ENCODE measurements around the gene ZNF516. TPM values are rescaled to one million over a fixed set of nuclear protein-coding genes. Genes with fewer than 3 reads are reported as not detected.

Gene ZNF516
- total RNA-seq, 1 donor from 2014 or later: 108 TPM

- DNase-seq (ENCODE audit: low spot score, unreplicated experiment): no peak
- no peaks in the 10 kb centered on the region for H3K9me3 Mint-ChIP-seq (ENCODE audit: low read depth)
- H3K4me1 Mint-ChIP-seq (ENCODE audit: low read depth): peaks cover 6% of the 10 kb centered on the region
- TF ChIP-seq CTCF (IDR thresholded peaks at IDR 0.05; ENCODE audit: unreplicated experiment): no peak
- H3K36me3 Mint-ChIP-seq (ENCODE audit: insufficient read depth): peaks cover 24% of the 10 kb centered on the region
- no peaks in the 10 kb centered on the region for H3K27me3 Mint-ChIP-seq
- H3K4me3 Mint-ChIP-seq (ENCODE audit: low read depth): no peak overlapping the region
- H3K27ac Mint-ChIP-seq: peak overlapping the region; percentile 6
These were observed 126.1 kb downstream of the ZNF516 start for GRCh38 chr18:76368976-76369375.

GRCh38 chr18:76368271-76368670 lies 126.8 kb downstream of the ZNF516 start:
- TF ChIP-seq CTCF (IDR thresholded peaks at IDR 0.05; ENCODE audit: unreplicated experiment): no peak
- no peak overlapping the region for H3K27ac Mint-ChIP-seq
- H3K4me1 Mint-ChIP-seq (ENCODE audit: low read depth): peaks cover 6% of the 10 kb centered on the region
- H3K27me3 Mint-ChIP-seq: no peaks in the 10 kb centered on the region
- H3K4me3 Mint-ChIP-seq (ENCODE audit: low read depth): no peak overlapping the region
- H3K9me3 Mint-ChIP-seq (ENCODE audit: low read depth): no peaks in the 10 kb centered on the region
- H3K36me3 Mint-ChIP-seq (ENCODE audit: insufficient read depth): peaks cover 30% of the 10 kb centered on the region
- DNase-seq (ENCODE audit: low spot score, unreplicated experiment): no peak

DNA sequence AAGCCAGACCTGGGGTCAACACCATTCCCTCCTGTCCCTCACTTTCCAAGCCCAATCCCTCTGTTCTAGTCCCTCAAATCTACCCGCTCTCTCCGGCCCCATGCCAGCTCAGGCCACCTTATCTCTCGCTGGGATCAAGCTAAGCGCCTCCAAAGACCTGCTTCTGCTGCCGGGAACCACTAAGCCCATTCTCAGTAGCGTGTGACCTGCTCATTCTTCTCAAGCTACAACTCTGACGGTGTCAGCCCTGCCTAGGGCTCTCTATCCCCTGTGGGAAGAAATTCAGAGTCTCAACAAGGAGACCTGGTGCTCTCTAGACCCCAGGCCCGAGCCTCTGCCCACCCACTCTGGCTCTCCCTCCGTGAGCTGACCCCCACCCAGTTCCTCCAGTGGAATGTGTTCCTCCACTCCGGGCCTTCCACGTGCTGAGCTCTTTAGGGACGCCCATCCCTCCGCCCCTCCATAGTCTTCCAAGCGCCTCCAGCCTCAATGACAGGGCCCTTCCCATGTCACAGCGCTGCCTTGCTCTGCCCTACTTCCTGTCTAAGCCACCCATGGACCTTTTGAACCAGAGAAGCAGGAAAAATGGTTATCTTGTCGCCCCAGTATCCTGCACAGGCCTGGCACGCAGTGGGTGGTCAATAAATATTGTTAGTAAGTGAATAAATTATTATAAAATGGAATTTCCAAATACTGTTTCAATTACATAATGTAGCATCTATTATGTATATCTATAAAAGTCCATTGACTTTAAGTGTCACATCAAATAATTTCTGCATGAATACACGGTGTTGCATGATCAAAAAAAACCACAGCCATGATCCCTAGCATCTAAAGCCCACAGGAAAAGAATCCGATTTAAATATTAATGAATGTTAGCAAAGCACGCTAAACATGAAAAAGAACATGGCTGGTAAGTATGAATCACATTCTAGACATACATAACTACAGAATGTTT lies 127.6 kb downstream of the ZNF516 start:
- peaks cover 30% of the 10 kb centered on the region for H3K36me3 Mint-ChIP-seq (ENCODE audit: insufficient read depth)
- no peak overlapping the region for H3K4me3 Mint-ChIP-seq (ENCODE audit: low read depth)
- H3K27ac Mint-ChIP-seq: peak overlapping the region; percentile 51
- peaks cover 6% of the 10 kb centered on the region for H3K4me1 Mint-ChIP-seq (ENCODE audit: low read depth)
- H3K9me3 Mint-ChIP-seq (ENCODE audit: low read depth): no peaks in the 10 kb centered on the region
- TF ChIP-seq CTCF (IDR thresholded peaks at IDR 0.05; ENCODE audit: unreplicated experiment): no peak
- no peak for DNase-seq (ENCODE audit: low spot score, unreplicated experiment)
- H3K27me3 Mint-ChIP-seq: no peaks in the 10 kb centered on the region

GRCh38 chr18:76365561-76365960 lies 129.5 kb downstream of the ZNF516 start:
- no peaks in the 10 kb centered on the region for H3K9me3 Mint-ChIP-seq (ENCODE audit: low read depth)
- H3K27me3 Mint-ChIP-seq: no peaks in the 10 kb centered on the region
- DNase-seq (ENCODE audit: low spot score, unreplicated experiment): no peak
- TF ChIP-seq CTCF (IDR thresholded peaks at IDR 0.05; ENCODE audit: unreplicated experiment): no peak
- no peak overlapping the region for H3K4me3 Mint-ChIP-seq (ENCODE audit: low read depth)
- H3K27ac Mint-ChIP-seq: peak overlapping the region; percentile 83
- peaks cover 27% of the 10 kb centered on the region for H3K36me3 Mint-ChIP-seq (ENCODE audit: insufficient read depth)
- peaks cover 6% of the 10 kb centered on the region for H3K4me1 Mint-ChIP-seq (ENCODE audit: low read depth)

- Mint-ChIP-seq H3K27ac (no peak overlapping the region), H3K4me1 (ENCODE audit: low read depth) (peaks cover 6% of the 10 kb centered on the region), H3K9me3 (ENCODE audit: low read depth) (no peaks in the 10 kb centered on the region), H3K27me3 (no peaks in the 10 kb centered on the region), H3K36me3 (ENCODE audit: insufficient read depth) (peaks cover 27% of the 10 kb centered on the region), H3K4me3 (ENCODE audit: low read depth) (no peak overlapping the region)
- DNase-seq (ENCODE audit: low spot score, unreplicated experiment): no peak
- no peak for TF ChIP-seq CTCF (IDR thresholded peaks at IDR 0.05; ENCODE audit: unreplicated experiment)
These were observed 130.5 kb downstream of the ZNF516 start for GRCh38 chr18:76364282-76365259.
